NCI-H1694 treated with DMSO at 0.1 percent for 48 hours (cell line): ENCODE data around the gene MAPK14.
"Not testable (repeated sequence)": the region's sequence is repeated elsewhere in the genome, so short reads cannot be mapped to it uniquely, and the experiment has no call there.

Experiments used
- DNase-seq: peaks from one replicate; lab custom pipeline; 2025; lab: John Stamatoyannopoulos, UW

The MAPK14 gene

GRCh38 chr6:36070252-36070651, 42.6 kb downstream of the MAPK14 start:
- no peak for DNase-seq

GRCh38 chr6:36071281-36071680, 43.7 kb downstream of the MAPK14 start:
- DNase-seq, result no peak

GRCh38 chr6:36071714-36072113, 44.1 kb downstream of the MAPK14 start:
- no peak for DNase-seq

GRCh38 chr6:36072681-36073080, 45.1 kb downstream of the MAPK14 start:
- no peak for DNase-seq

- no peak for DNase-seq
Observed at GRCh38 chr6:36073587-36073986, 46.0 kb downstream of the MAPK14 start.

- DNase-seq, result no peak
Observed at GRCh38 chr6:36075656-36076055, 48.0 kb downstream of the MAPK14 start.

- DNase-seq, result no peak
Observed at GRCh38 chr6:36076178-36077063, 48.8 kb downstream of the MAPK14 start.

- DNase-seq, result no peak
Observed at GRCh38 chr6:36078159-36078558, 50.6 kb downstream of the MAPK14 start.

- no peak for DNase-seq
Observed at GRCh38 chr6:36079601-36080000, 52.0 kb downstream of the MAPK14 start.

GRCh38 chr6:36082318-36082717, 54.7 kb downstream of the MAPK14 start:
- DNase-seq, result no peak

- no peak for DNase-seq
Observed at GRCh38 chr6:36083446-36083845, 55.8 kb downstream of the MAPK14 start.

- DNase-seq, result not testable (repeated sequence)
Observed at GRCh38 chr6:36088204-36088603, 60.6 kb downstream of the MAPK14 start.

- DNase-seq, result no peak
Observed at GRCh38 chr6:36089048-36089447, 61.4 kb downstream of the MAPK14 start.

GRCh38 chr6:36094238-36094637, 66.6 kb downstream of the MAPK14 start:
- no peak for DNase-seq

GRCh38 chr6:36094753-36095496, 67.3 kb downstream of the MAPK14 start:
- DNase-seq, result peak; percentile 59

GRCh38 chr6:36095497-36096391, 68.1 kb downstream of the MAPK14 start:
- DNase-seq, result no peak

- no peak for DNase-seq
Observed at GRCh38 chr6:36098253-36098919, 70.8 kb downstream of the MAPK14 start.

- no peak for DNase-seq
Observed at GRCh38 chr6:36098920-36099647, 71.5 kb downstream of the MAPK14 start.

- no peak for DNase-seq
Observed at GRCh38 chr6:36099869-36100483, 72.4 kb downstream of the MAPK14 start.

GRCh38 chr6:36101691-36102090, 74.1 kb downstream of the MAPK14 start:
- DNase-seq, result no peak
